PC-9 (cell line): ENCODE measurements around the gene SFSWAP.

Experiments used
- EZH2 ChIP-seq: fragments of 200-600 bp; sonication (generic); IDR thresholded peaks from 2 replicates; pipeline ENCODE4 v1.8.0; 2017; ENCODE audit warnings: antibody characterized with exemption, low read depth
- TF ChIP-seq, protein P1 (sequence below): fragments of 200-600 bp; sonication (generic); conservative IDR thresholded peaks from 2 replicates; pipeline ENCODE4 v1.6.1; 2017; ENCODE audit warnings: mixed run types, antibody characterized with exemption, mild to moderate bottlenecking, moderate library complexity

DNA sequence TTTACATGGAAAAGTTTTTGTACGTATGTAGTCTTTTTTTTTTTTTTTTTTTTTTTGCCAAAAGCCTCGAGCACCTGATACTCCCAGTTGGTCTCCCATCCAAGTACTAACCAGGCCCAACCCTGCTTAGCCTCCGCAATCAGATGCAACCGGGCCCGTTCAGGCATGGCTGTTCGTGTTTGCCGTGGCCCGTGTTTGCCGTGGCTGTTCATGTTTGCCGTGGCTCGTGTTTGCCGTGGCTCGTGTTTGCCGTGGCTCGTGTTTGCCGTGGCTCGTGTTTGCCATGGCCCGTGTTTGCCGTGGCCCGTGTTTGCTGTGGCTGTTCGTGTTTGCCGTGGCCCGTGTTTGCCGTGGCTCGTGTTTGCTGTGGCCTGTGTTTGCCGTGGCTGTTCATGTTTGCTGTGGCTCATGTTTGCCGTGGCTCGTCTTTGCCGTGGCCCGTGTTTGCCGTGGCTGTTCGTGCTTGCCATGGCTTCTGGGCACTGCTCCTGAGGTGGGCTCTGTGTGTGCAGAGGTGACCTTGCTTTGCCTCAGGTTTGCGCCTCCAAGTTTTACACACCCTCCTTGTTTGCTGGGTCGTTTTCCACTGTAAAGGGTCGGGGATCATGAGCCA, 90.5 kb downstream of the SFSWAP start:
- TF ChIP-seq, protein P1, sequence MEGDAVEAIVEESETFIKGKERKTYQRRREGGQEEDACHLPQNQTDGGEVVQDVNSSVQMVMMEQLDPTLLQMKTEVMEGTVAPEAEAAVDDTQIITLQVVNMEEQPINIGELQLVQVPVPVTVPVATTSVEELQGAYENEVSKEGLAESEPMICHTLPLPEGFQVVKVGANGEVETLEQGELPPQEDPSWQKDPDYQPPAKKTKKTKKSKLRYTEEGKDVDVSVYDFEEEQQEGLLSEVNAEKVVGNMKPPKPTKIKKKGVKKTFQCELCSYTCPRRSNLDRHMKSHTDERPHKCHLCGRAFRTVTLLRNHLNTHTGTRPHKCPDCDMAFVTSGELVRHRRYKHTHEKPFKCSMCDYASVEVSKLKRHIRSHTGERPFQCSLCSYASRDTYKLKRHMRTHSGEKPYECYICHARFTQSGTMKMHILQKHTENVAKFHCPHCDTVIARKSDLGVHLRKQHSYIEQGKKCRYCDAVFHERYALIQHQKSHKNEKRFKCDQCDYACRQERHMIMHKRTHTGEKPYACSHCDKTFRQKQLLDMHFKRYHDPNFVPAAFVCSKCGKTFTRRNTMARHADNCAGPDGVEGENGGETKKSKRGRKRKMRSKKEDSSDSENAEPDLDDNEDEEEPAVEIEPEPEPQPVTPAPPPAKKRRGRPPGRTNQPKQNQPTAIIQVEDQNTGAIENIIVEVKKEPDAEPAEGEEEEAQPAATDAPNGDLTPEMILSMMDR = no peak
- TF ChIP-seq EZH2 = no peak
